A549 (cell line): ENCODE results near the gene GAK. TPM values are rescaled to one million over a fixed set of nuclear protein-coding genes. Genes with fewer than 3 reads are reported as not detected.

Source experiments
- ATAC-seq, 2 experiments: fragments of 200-7000 bp in 1 of 2; fragments of >200 bp in 1 of 2; cut with Nextera tagmentation in 1 of 2; cut with Tn5 transposase in 1 of 2; 3 replicates each; pipeline versions ENCODE4 v1.8.0 to v1.9.1; 2018 to 2020; ENCODE audit warnings: mild to moderate bottlenecking in 1 of 2, moderate library complexity in 1 of 2
- CTCF ChIA-PET: fragments of 300-600 bp; sonication (Branson Sonifier 250); formaldehyde crosslinking; extraction: SDS; loops from one replicate; lab custom pipeline; 2021; ENCODE audit warnings: antibody characterized with exemption, inconsistent platforms; lab: Yijun Ruan, JAX
- POLR2A ChIA-PET: fragments of 350-600 bp; formaldehyde crosslinking; extraction: SDS; loops from one replicate; lab custom pipeline; 2021; ENCODE audit warnings: antibody characterized with exemption, inconsistent platforms; lab: Yijun Ruan, JAX
- DNase-seq, 2 experiments: peaks; one replicate each; pipeline versions ENCODE4 v3.0.0 to v3.0.0-alpha.2; 2011 to 2016; ENCODE audit warnings: low read depth in 1 of 2, low spot score in 1 of 2
- FAIRE-seq: peaks from 2 replicates; lab custom pipeline; 2011; peaks lifted over from hg19 to GRCh38; lab: Jason Lieb, UNC
- H3K27ac ChIP-seq, 2 experiments: fragments of >200 bp; sonication (Bioruptor Twin); formaldehyde crosslinking; 3 replicates each; pipeline ENCODE4 v1.5.1; 2016 to 2017
- H3K4me1 ChIP-seq: fragments of >200 bp; sonication (Bioruptor Twin); formaldehyde crosslinking; 3 replicates; pipeline ENCODE4 v1.6.1; 2016
- H3K4me2 ChIP-seq: fragments of >200 bp; sonication (Bioruptor Twin); formaldehyde crosslinking; 3 replicates; pipeline ENCODE4 v1.6.1; 2016
- H3K4me3 ChIP-seq: fragments of >200 bp; sonication (Bioruptor Twin); formaldehyde crosslinking; 3 replicates; pipeline ENCODE4 v1.5.1; 2016
- H3K9me3 ChIP-seq: fragments of >200 bp; sonication (Bioruptor Twin); formaldehyde crosslinking; 3 replicates; pipeline ENCODE4 v1.6.1; 2016
- BHLHE40 ChIP-seq: IDR thresholded peaks from 2 replicates; pipeline ENCODE4 v1.6.1; 2012; ENCODE audit warnings: low read depth, low read length, inconsistent platforms
- CBX2 ChIP-seq: fragments of 200-600 bp; sonication (generic); IDR thresholded peaks from 2 replicates; pipeline ENCODE4 v1.6.1; 2016; ENCODE audit warnings: low read depth, mild to moderate bottlenecking, borderline replicate concordance
- CHD2 ChIP-seq: fragments of 150-350 bp; IDR thresholded peaks from 2 replicates; pipeline ENCODE4 v1.6.1; 2014; ENCODE audit warnings: low read length; ENCODE audit not compliant: partially characterized antibody
- CHD4 ChIP-seq: fragments of 200-600 bp; sonication (generic); IDR thresholded peaks from 2 replicates; pipeline ENCODE4 v1.6.1; 2016; ENCODE audit warnings: antibody characterized with exemption, mild to moderate bottlenecking, borderline replicate concordance
- EP300 ChIP-seq, 2 experiments: fragments of >200 bp; sonication (Bioruptor Twin); formaldehyde crosslinking; IDR thresholded peaks; 2 replicates in 1 of 2; 3 replicates in 1 of 2; pipeline ENCODE4 v1.6.1; 2016 to 2017
- ESRRA ChIP-seq: fragments of 150-350 bp; IDR thresholded peaks from 2 replicates; pipeline ENCODE4 v1.6.1; 2014; ENCODE audit warnings: mild to moderate bottlenecking, low read length, borderline replicate concordance
- FOSL2 ChIP-seq, 2 experiments: fragments of 450-650 bp in 1 of 2; fragments of >200 bp in 1 of 2; sonication (Bioruptor Twin) in 1 of 2; formaldehyde crosslinking; IDR thresholded peaks; 2 replicates each; pipeline versions ENCODE4 v1.5.0 to v1.6.1; 2016 to 2020; ENCODE audit warnings: mild to moderate bottlenecking in 1 of 2, moderate library complexity in 1 of 2
- GATA3 ChIP-seq: IDR thresholded peaks from 2 replicates; pipeline ENCODE4 v1.6.1; 2012; ENCODE audit warnings: borderline replicate concordance
- HDAC2 ChIP-seq: fragments of 200-600 bp; sonication (generic); IDR thresholded peaks from 2 replicates; pipeline ENCODE4 v1.6.1; 2016
- HEYL ChIP-seq: fragments of 250-450 bp; sonication (Bioruptor Pico); IDR thresholded peaks from 2 replicates; pipeline ENCODE4 v1.8.0; 2021; ENCODE audit warnings: mild to moderate bottlenecking, moderate library complexity
- HOXB13 ChIP-seq: fragments of 250-450 bp; sonication (Bioruptor Pico); IDR thresholded peaks from 2 replicates; pipeline ENCODE4 v1.5.0; 2020; ENCODE audit warnings: low read depth, mild to moderate bottlenecking, moderate library complexity
- HOXB5 ChIP-seq: fragments of 250-450 bp; sonication (Bioruptor Pico); IDR thresholded peaks from 2 replicates; pipeline ENCODE4 v1.5.0; 2020; ENCODE audit warnings: mild to moderate bottlenecking, moderate library complexity
- JUNB ChIP-seq: fragments of >200 bp; sonication (Bioruptor Twin); formaldehyde crosslinking; IDR thresholded peaks from 2 replicates; pipeline ENCODE4 v1.6.1; 2016
- KDM1A ChIP-seq: fragments of 200-600 bp; sonication (generic); IDR thresholded peaks from 2 replicates; pipeline ENCODE4 v1.6.1; 2016; ENCODE audit warnings: low read depth, mild to moderate bottlenecking
- MAX ChIP-seq: IDR thresholded peaks from 2 replicates; pipeline ENCODE4 v1.6.1; 2012
- MAZ ChIP-seq: fragments of 150-350 bp; IDR thresholded peaks from 2 replicates; pipeline ENCODE4 v1.6.1; 2014; ENCODE audit warnings: antibody characterized with exemption, low read depth, low read length, borderline replicate concordance
- PBX3 ChIP-seq: IDR thresholded peaks from 2 replicates; pipeline ENCODE4 v1.6.1; 2012
- POLR2A ChIP-seq: IDR thresholded peaks from 2 replicates; pipeline ENCODE4 v1.6.1; 2012; ENCODE audit warnings: mild to moderate bottlenecking, low read length
- RAD21 ChIP-seq, 2 experiments: fragments of >200 bp in 1 of 2; sonication (Bioruptor Twin) in 1 of 2; formaldehyde crosslinking in 1 of 2; IDR thresholded peaks in 1 of 2; conservative IDR thresholded peaks in 1 of 2; 2 replicates in 1 of 2; 3 replicates in 1 of 2; pipeline ENCODE4 v1.6.1; 2012 to 2018; ENCODE audit warnings: inconsistent platforms in 1 of 2
- RFX5 ChIP-seq: fragments of 450-650 bp; IDR thresholded peaks from 2 replicates; pipeline ENCODE4 v1.7.1; 2014; ENCODE audit warnings: antibody characterized with exemption, mild to moderate bottlenecking, moderate library complexity
- RNF2 ChIP-seq: fragments of 200-600 bp; sonication (generic); IDR thresholded peaks from 2 replicates; pipeline ENCODE4 v1.6.1; 2016; ENCODE audit warnings: low read depth, mild to moderate bottlenecking, antibody characterized with exemption, moderate library complexity, borderline replicate concordance
- TP53 ChIP-seq: fragments of 250-450 bp; sonication (Bioruptor Pico); IDR thresholded peaks from 2 replicates; pipeline ENCODE4 v1.5.0; 2021; ENCODE audit warnings: mild to moderate bottlenecking, moderate library complexity
- ZC3H11A ChIP-seq: fragments of 450-650 bp; IDR thresholded peaks from 2 replicates; pipeline ENCODE4 v1.6.1; 2014; ENCODE audit warnings: antibody characterized with exemption, mild to moderate bottlenecking
- ZNF302 ChIP-seq: fragments of 250-450 bp; sonication (Bioruptor Pico); IDR thresholded peaks from 2 replicates; pipeline ENCODE4 v1.9.0; 2021; ENCODE audit warnings: inconsistent platforms, mild to moderate bottlenecking, moderate library complexity
- WGBS: methylation state at CpG from one replicate; pipeline ENCODE4 v1.1.6; 2017; ENCODE audit errors: missing lambda C conversion rate; 5-methylcytosine and 5-hydroxymethylcytosine counted together
- polyA plus RNA-seq, 4 experiments: library from polyadenylated mRNA; depleted of rRNA in 3 of 4; stranded (reverse); fragments of >200 nt; fragmentation: RNase III in 1 of 4; extraction: RNeasy Plus Mini Kit Qiagen cat#74134 plus additional on column Dnase treatment in 1 of 4; gene quantifications; 2 replicates in 3 of 4; 3 replicates in 1 of 4; pipeline ENCODE4 v1.2.3, GENCODE V29; 2011 to 2017

Gene GAK
- polyA plus RNA-seq, 2 of the 4 experiments (the other 2 are of a cell fraction): 13.8 to 34.3 TPM

GRCh38 chr4:964346-965025 lies 32.4 kb upstream of the GAK start:
- H3K27ac ChIP-seq: no peak overlapping the region
- TF ChIP-seq TP53 (CRISPR knock-in tag) (no peak), HOXB13 (CRISPR knock-in tag) (no peak), RAD21 (conservative IDR thresholded peaks at IDR 0.05 in 1 of 2, IDR thresholded peaks at IDR 0.05 in 1 of 2) (no peak), JUNB (no peak), FOSL2 (IDR thresholded peaks at IDR 0.05) (no peak), FOSL2 (CRISPR knock-in tag; IDR thresholded peaks at IDR 0.05) (no peak), ZC3H11A (no peak), CBX2 (no peak), HEYL (no peak), CHD2 (no peak), CHD4 (no peak), ZNF302 (CRISPR knock-in tag) (no peak), EP300 (IDR thresholded peaks at IDR 0.05) (no peak)
- TF ChIP-seq, all 56 proteins: peak for 0
- WGBS: 90% methylated on average over 5 of the region's 23 CpGs
- Histone ChIP-seq H3K4me1 (no peaks in the 10 kb centered on the region), H3K9me3 (no peaks in the 10 kb centered on the region), H3K4me2 (no peak overlapping the region), H3K4me3 (no peak overlapping the region)
- FAIRE-seq (no peak), ATAC-seq (no peak), DNase-seq (no peak)
- CTCF ChIA-PET: interaction anchor here (0.9 to 1.7 kb wide), 2 partner anchors 21 to 303 kb away, joined by 3 to 4 read pairs; no protein-coding TSS in a partner anchor
- POLR2A ChIA-PET: no interaction called here

GRCh38 chr4:963276-964225 lies 31.4 kb upstream of the GAK start:
- FAIRE-seq: no peak
- H3K27ac ChIP-seq: no peak overlapping the region
- no peak overlapping the region for H3K4me3 ChIP-seq

More at GRCh38 chr4:963276-964225, 31.4 kb upstream of the GAK start:
- POLR2A ChIA-PET: no interaction called here
- ATAC-seq (no peak), DNase-seq (no peak)
- Histone ChIP-seq H3K4me1 (no peaks in the 10 kb centered on the region), H3K9me3 (no peaks in the 10 kb centered on the region), H3K4me2 (no peak overlapping the region)
- CTCF ChIA-PET: interaction anchor here (0.6 to 1.7 kb wide), 3 partner anchors 20 to 304 kb away, joined by 3 to 4 read pairs (median 3); no protein-coding TSS in a partner anchor
- 91% methylated on average over 18 of the region's 39 CpGs for WGBS
- TF ChIP-seq MAX: no peak
- no peak for TF ChIP-seq PBX3
- TF ChIP-seq RNF2: no peak
- TF ChIP-seq HOXB13 (CRISPR knock-in tag): no peak
- TF ChIP-seq KDM1A: no peak
- TF ChIP-seq RFX5: no peak
- TF ChIP-seq GATA3: no peak
- TF ChIP-seq HOXB5 (CRISPR knock-in tag): no peak
- no peak for TF ChIP-seq ESRRA
- TF ChIP-seq HDAC2: no peak
- TF ChIP-seq BHLHE40: no peak
- no peak for TF ChIP-seq POLR2A
- TF ChIP-seq MAZ: no peak
